Mesothelial cell of epicardium (in vitro differentiated cells): ENCODE data around the gene PAQR5. TPM values are rescaled to one million over a fixed set of nuclear protein-coding genes. Genes with fewer than 3 reads are reported as not detected.

Experiments used
- DNase-seq, 2 experiments: peaks; one replicate each; pipeline ENCODE4 v3.0.0; 2021; ENCODE audit warnings: low spot score in 2 of 2; ENCODE audit not compliant: unreplicated experiment in 2 of 2
- H3K27ac Mint-ChIP-seq: 2 replicates; pipeline ENCODE4 v1.8.0; 2021; ENCODE audit warnings: mixed read lengths
- H3K27me3 Mint-ChIP-seq: 2 replicates; pipeline ENCODE4 v1.8.0; 2021; ENCODE audit warnings: low read depth, mixed read lengths
- H3K36me3 Mint-ChIP-seq: 2 replicates; pipeline ENCODE4 v1.8.0; 2021; ENCODE audit warnings: mixed read lengths
- H3K4me1 Mint-ChIP-seq: 2 replicates; pipeline ENCODE4 v1.8.0; 2021; ENCODE audit warnings: mixed read lengths
- H3K4me3 Mint-ChIP-seq: 2 replicates; pipeline ENCODE4 v1.8.0; 2021; ENCODE audit warnings: mild to moderate bottlenecking, moderate library complexity, mixed read lengths
- H3K9me3 Mint-ChIP-seq: 2 replicates; pipeline ENCODE4 v1.8.0; 2021; ENCODE audit warnings: mixed read lengths
- total RNA-seq: library from RNA; stranded (reverse); gene quantifications from 3 replicates; pipeline ENCODE4 v1.2.1, GENCODE V29; 2021
- TF ChIP-seq, protein P1 (sequence below): fragments of 200-600 bp; sonication (generic); IDR thresholded peaks from one replicate; pipeline ENCODE4 v1.5.0; 2021; ENCODE audit warnings: antibody characterized with exemption; ENCODE audit not compliant: unreplicated experiment

Gene PAQR5
- total RNA-seq, 1 donor from 2014 or later = 1.2 TPM

DNA sequence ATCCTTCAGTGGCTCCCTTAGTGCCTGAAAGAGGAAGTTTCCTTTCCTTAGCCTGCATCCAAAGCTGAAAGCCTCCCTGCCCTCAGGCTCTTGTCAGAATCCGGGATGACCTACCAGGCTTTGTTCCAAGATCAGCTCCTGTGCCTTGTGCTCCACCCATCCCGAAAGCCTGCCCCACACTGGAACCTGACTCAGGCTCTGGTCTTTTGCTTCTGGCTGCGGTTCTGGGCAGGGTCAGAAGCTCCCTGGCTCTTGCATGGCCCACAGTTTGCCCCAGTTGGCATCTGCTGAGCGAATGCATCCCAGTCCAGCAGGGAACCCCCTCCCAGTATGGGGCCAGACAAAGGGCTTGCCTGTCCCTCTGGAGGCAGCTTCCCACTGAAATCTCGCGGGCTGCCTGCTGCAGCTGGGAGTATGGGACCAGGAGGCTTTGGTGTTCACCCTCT is 89.6 kb downstream of the PAQR5 start:
- Mint-ChIP-seq H3K9me3 (no peaks in the 10 kb centered on the region), H3K27ac (no peak overlapping the region), H3K4me1 (peaks cover 26% of the 10 kb centered on the region), H3K27me3 (no peaks in the 10 kb centered on the region), H3K4me3 (no peak overlapping the region), H3K36me3 (no peaks in the 10 kb centered on the region)
- TF ChIP-seq, protein P1, sequence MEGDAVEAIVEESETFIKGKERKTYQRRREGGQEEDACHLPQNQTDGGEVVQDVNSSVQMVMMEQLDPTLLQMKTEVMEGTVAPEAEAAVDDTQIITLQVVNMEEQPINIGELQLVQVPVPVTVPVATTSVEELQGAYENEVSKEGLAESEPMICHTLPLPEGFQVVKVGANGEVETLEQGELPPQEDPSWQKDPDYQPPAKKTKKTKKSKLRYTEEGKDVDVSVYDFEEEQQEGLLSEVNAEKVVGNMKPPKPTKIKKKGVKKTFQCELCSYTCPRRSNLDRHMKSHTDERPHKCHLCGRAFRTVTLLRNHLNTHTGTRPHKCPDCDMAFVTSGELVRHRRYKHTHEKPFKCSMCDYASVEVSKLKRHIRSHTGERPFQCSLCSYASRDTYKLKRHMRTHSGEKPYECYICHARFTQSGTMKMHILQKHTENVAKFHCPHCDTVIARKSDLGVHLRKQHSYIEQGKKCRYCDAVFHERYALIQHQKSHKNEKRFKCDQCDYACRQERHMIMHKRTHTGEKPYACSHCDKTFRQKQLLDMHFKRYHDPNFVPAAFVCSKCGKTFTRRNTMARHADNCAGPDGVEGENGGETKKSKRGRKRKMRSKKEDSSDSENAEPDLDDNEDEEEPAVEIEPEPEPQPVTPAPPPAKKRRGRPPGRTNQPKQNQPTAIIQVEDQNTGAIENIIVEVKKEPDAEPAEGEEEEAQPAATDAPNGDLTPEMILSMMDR = no peak
- DNase-seq = no peak

DNA sequence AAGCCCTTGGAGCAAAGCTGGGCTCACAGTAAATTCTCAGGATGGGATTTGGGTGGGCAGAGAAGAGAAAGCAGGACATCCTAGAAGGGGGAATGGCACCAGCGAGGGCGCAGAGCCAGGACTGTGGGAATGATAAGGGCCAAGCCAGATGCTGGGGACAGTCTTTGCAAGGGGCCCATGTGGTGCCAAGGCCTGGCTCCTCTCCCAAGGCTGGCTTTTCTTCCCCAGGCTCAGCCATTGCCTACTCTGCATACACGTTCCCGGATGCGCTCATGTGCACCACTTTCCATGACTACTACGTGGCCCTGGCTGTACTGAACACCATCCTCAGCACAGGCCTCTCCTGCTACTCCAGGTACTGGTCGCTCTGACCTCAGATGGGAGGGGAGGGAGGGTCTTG is 90.7 kb downstream of the PAQR5 start:
- Mint-ChIP-seq H3K36me3 (no peaks in the 10 kb centered on the region), H3K27ac (no peak overlapping the region), H3K27me3 (no peaks in the 10 kb centered on the region), H3K9me3 (no peaks in the 10 kb centered on the region), H3K4me3 (no peak overlapping the region), H3K4me1 (peaks cover 36% of the 10 kb centered on the region)
- TF ChIP-seq, protein P1 = no peak
- no peak for DNase-seq

DNA sequence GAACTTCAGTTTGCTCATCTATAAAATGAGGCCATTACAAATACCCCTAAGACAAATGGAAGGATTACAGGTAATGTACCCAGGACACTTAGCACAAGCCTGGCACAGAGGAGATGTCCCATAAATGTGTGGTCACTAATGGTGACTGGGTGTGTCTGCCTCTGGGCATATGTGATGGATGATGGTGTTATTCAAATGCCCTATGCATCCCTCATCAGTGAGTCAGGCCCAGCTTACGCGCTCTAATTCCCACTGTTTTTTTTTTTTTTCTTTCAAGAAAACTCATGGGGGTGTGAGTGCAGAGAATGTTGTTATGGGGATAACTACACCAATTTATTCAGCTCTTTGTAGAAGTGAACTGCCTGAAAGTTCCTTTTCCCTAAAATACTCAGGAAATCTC is 91.9 kb downstream of the PAQR5 start:
- DNase-seq = no peak
- no peaks in the 10 kb centered on the region for H3K27me3 Mint-ChIP-seq
- TF ChIP-seq, protein P1 = no peak
- H3K9me3 Mint-ChIP-seq = no peaks in the 10 kb centered on the region
- no peak overlapping the region for H3K4me3 Mint-ChIP-seq
- peaks cover 42% of the 10 kb centered on the region for H3K4me1 Mint-ChIP-seq
- no peaks in the 10 kb centered on the region for H3K36me3 Mint-ChIP-seq
- H3K27ac Mint-ChIP-seq = peak overlapping the region; percentile 4

DNA sequence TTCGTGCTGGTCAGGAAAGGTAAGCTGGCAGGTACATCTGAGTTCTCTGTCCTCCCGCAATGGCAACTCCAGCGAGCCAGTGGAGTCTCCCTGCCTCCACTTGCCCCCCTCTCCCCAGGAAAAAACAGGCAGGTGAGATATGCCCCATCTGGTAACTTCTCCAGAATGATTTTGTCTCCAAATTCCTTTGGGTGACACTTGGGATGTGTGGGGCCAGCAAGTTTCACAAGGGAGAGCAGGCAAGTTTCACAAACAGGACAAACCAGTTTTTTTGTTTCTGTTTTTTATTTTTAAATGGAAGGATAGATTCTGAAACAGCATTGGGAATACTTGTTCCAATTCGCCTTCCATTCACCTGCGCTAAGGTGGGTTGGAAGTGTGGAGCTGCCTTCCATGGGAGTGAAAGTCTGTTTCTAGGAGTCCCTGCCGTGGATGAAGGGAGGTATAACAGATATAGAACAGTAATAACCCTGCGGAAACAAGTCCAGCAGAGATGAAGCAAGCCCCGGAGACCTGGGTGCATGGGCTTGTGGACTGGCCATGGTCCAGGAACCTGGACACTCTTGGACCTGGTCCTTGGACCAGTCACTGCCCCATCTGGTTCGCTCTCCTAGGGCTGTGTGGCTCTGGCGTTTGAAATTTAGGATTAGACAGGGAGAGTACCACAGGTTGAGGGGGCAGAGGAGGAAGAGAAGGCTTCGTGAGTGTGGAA is 92.5 kb downstream of the PAQR5 start:
- TF ChIP-seq, protein P1 = no peak
- H3K27ac Mint-ChIP-seq = peak overlapping the region; percentile 83
- DNase-seq = no peak
- no peaks in the 10 kb centered on the region for H3K36me3 Mint-ChIP-seq
- no peaks in the 10 kb centered on the region for H3K27me3 Mint-ChIP-seq
- no peak overlapping the region for H3K4me3 Mint-ChIP-seq
- no peaks in the 10 kb centered on the region for H3K9me3 Mint-ChIP-seq
- H3K4me1 Mint-ChIP-seq = peaks cover 42% of the 10 kb centered on the region

DNA sequence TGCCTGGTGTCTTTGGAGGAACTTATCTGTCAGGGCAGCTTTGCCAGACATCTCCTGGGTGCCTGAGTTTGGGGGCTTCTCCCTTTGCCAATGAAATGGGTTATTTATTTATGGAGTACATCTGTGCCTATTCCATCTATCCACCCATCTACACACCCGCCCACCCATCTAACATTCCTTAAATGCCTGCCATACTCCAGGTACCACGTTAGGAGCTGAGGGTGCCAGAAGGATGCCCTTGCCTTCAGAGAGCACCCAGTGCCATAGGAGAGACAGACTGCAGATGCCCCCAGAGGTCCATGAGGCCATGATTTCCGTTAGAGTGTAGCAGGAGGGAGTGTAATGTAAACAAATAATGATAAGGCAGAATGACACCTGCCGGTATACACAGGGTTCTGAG is 93.6 kb downstream of the PAQR5 start:
- H3K27me3 Mint-ChIP-seq = no peaks in the 10 kb centered on the region
- no peak for DNase-seq
- H3K4me1 Mint-ChIP-seq = peaks cover 42% of the 10 kb centered on the region
- H3K36me3 Mint-ChIP-seq = no peaks in the 10 kb centered on the region
- no peak overlapping the region for H3K4me3 Mint-ChIP-seq
- TF ChIP-seq, protein P1 = no peak
- H3K27ac Mint-ChIP-seq = no peak overlapping the region
- no peaks in the 10 kb centered on the region for H3K9me3 Mint-ChIP-seq
